MG63 (cell line): Measurements from ENCODE around the gene WNT4. TPM values are rescaled to one million over a fixed set of nuclear protein-coding genes. Genes with fewer than 3 reads are reported as not detected.

Source experiments
- DNase-seq: peaks from one replicate; pipeline ENCODE4 v3.0.0-alpha.2; 2020
- H3K27me3 ChIP-seq: fragments of 250-450 bp; sonication (Bioruptor Pico); 2 replicates; pipeline ENCODE4 v1.5.1; 2020; ENCODE audit warnings: mild to moderate bottlenecking, moderate library complexity
- H3K36me3 ChIP-seq: fragments of 250-450 bp; sonication (Bioruptor Pico); 2 replicates; pipeline ENCODE4 v1.5.1; 2020; ENCODE audit warnings: mild to moderate bottlenecking, moderate library complexity
- H3K4me3 ChIP-seq: fragments of 250-450 bp; sonication (Bioruptor Pico); 2 replicates; pipeline ENCODE4 v1.5.1; 2020; ENCODE audit warnings: mild to moderate bottlenecking, moderate library complexity
- H3K9me3 ChIP-seq: fragments of 250-450 bp; sonication (Bioruptor Pico); 2 replicates; pipeline ENCODE4 v1.5.1; 2020; ENCODE audit warnings: mild to moderate bottlenecking, moderate library complexity
- total RNA-seq: library from RNA; depleted of rRNA; stranded (reverse); fragments of >200 nt; shearing (Covaris generic); gene quantifications from 2 replicates; pipeline ENCODE4 v1.2.3, GENCODE V29; 2014; ENCODE audit warnings: low replicate concordance

WNT4 gene
- total RNA-seq, 1 experiment from 2014 or later: not detected

GRCh38 chr1:22123071-22123390, 19.9 kb downstream of the WNT4 start:
- no peak for DNase-seq
- Histone ChIP-seq H3K36me3 (peaks cover 2% of the 10 kb centered on the region; the same call in 1 of the 2 replicates), H3K9me3 (no peaks in the 10 kb centered on the region), H3K27me3 (no peaks in the 10 kb centered on the region), H3K4me3 (no peak overlapping the region)

- H3K36me3 ChIP-seq: peaks cover 6% of the 10 kb centered on the region
- no peak overlapping the region for H3K4me3 ChIP-seq
- no peaks in the 10 kb centered on the region for H3K9me3 ChIP-seq
- H3K27me3 ChIP-seq: no peaks in the 10 kb centered on the region
- DNase-seq: no peak
Observed at GRCh38 chr1:22122273-22123070, 20.4 kb downstream of the WNT4 start.

GRCh38 chr1:22121421-22121911, 21.4 kb downstream of the WNT4 start:
- no peak for DNase-seq

GRCh38 chr1:22120469-22120790, 22.5 kb downstream of the WNT4 start:
- peaks cover 11% of the 10 kb centered on the region for H3K36me3 ChIP-seq
- H3K4me3 ChIP-seq: no peak overlapping the region
- H3K27me3 ChIP-seq: no peaks in the 10 kb centered on the region
- H3K9me3 ChIP-seq: no peaks in the 10 kb centered on the region
- no peak for DNase-seq

More at GRCh38 chr1:22121421-22121911, 21.4 kb downstream of the WNT4 start:
- Histone ChIP-seq H3K36me3 (peaks cover 9% of the 10 kb centered on the region), H3K9me3 (no peaks in the 10 kb centered on the region), H3K27me3 (no peaks in the 10 kb centered on the region), H3K4me3 (no peak overlapping the region)

GRCh38 chr1:22119626-22120468, 23.1 kb downstream of the WNT4 start:
- DNase-seq: no peak
- Histone ChIP-seq H3K4me3 (no peak overlapping the region), H3K36me3 (peaks cover 14% of the 10 kb centered on the region), H3K9me3 (no peaks in the 10 kb centered on the region), H3K27me3 (no peaks in the 10 kb centered on the region)

GRCh38 chr1:22118291-22118992, 24.5 kb downstream of the WNT4 start:
- H3K36me3 ChIP-seq: peaks cover 25% of the 10 kb centered on the region
- DNase-seq: no peak
- H3K9me3 ChIP-seq: no peaks in the 10 kb centered on the region
- no peak overlapping the region for H3K4me3 ChIP-seq
- no peaks in the 10 kb centered on the region for H3K27me3 ChIP-seq

- DNase-seq: no peak
- H3K4me3 ChIP-seq: no peak overlapping the region
- H3K27me3 ChIP-seq: no peaks in the 10 kb centered on the region
- H3K9me3 ChIP-seq: no peaks in the 10 kb centered on the region
- H3K36me3 ChIP-seq: peaks cover 31% of the 10 kb centered on the region
Observed at GRCh38 chr1:22117851-22118250, 25.0 kb downstream of the WNT4 start.

GRCh38 chr1:22117238-22117637, 25.7 kb downstream of the WNT4 start:
- Histone ChIP-seq H3K9me3 (no peaks in the 10 kb centered on the region), H3K4me3 (no peak overlapping the region), H3K27me3 (no peaks in the 10 kb centered on the region), H3K36me3 (peaks cover 37% of the 10 kb centered on the region)
- no peak for DNase-seq

- no peaks in the 10 kb centered on the region for H3K9me3 ChIP-seq
- DNase-seq: no peak
- peaks cover 46% of the 10 kb centered on the region for H3K36me3 ChIP-seq
Observed at GRCh38 chr1:22115286-22115685, 27.6 kb downstream of the WNT4 start.

GRCh38 chr1:22114083-22115012, 28.5 kb downstream of the WNT4 start:
- Histone ChIP-seq H3K36me3 (peaks cover 51% of the 10 kb centered on the region), H3K9me3 (no peaks in the 10 kb centered on the region), H3K27me3 (no peaks in the 10 kb centered on the region), H3K4me3 (no peak overlapping the region)
- no peak for DNase-seq

More at GRCh38 chr1:22115286-22115685, 27.6 kb downstream of the WNT4 start:
- Histone ChIP-seq H3K27me3 (no peaks in the 10 kb centered on the region), H3K4me3 (no peak overlapping the region)

GRCh38 chr1:22112554-22112953, 30.3 kb downstream of the WNT4 start:
- no peak for DNase-seq
- no peaks in the 10 kb centered on the region for H3K27me3 ChIP-seq
- H3K4me3 ChIP-seq: no peak overlapping the region
- peaks cover 59% of the 10 kb centered on the region for H3K36me3 ChIP-seq
- H3K9me3 ChIP-seq: no peaks in the 10 kb centered on the region

- Histone ChIP-seq H3K36me3 (peaks cover 65% of the 10 kb centered on the region), H3K9me3 (no peaks in the 10 kb centered on the region), H3K27me3 (no peaks in the 10 kb centered on the region), H3K4me3 (no peak overlapping the region)
- peak; percentile 39 for DNase-seq
Observed at GRCh38 chr1:22111620-22112019, 31.3 kb downstream of the WNT4 start.

- Histone ChIP-seq H3K36me3 (peaks cover 65% of the 10 kb centered on the region), H3K4me3 (no peak overlapping the region), H3K9me3 (no peaks in the 10 kb centered on the region), H3K27me3 (no peaks in the 10 kb centered on the region)
- no peak for DNase-seq
Observed at GRCh38 chr1:22111115-22111514, 31.8 kb downstream of the WNT4 start.

- no peak for DNase-seq
- Histone ChIP-seq H3K9me3 (no peaks in the 10 kb centered on the region), H3K36me3 (peaks cover 74% of the 10 kb centered on the region), H3K27me3 (no peaks in the 10 kb centered on the region), H3K4me3 (no peak overlapping the region)
Observed at GRCh38 chr1:22110016-22110415, 32.9 kb downstream of the WNT4 start.

GRCh38 chr1:22108339-22109105, 34.4 kb downstream of the WNT4 start:
- H3K9me3 ChIP-seq: no peaks in the 10 kb centered on the region
- peaks cover 67% of the 10 kb centered on the region for H3K36me3 ChIP-seq
- no peak for DNase-seq
- H3K4me3 ChIP-seq: no peak overlapping the region
- no peaks in the 10 kb centered on the region for H3K27me3 ChIP-seq
